ENCODE data around the gene NKIRAS2. TPM values are rescaled to one million over a fixed set of nuclear protein-coding genes. Genes with fewer than 3 reads are reported as not detected.

The NKIRAS2 gene
- total RNA-seq, 1 experiment from 2014 or later = 55.0 TPM

DNA sequence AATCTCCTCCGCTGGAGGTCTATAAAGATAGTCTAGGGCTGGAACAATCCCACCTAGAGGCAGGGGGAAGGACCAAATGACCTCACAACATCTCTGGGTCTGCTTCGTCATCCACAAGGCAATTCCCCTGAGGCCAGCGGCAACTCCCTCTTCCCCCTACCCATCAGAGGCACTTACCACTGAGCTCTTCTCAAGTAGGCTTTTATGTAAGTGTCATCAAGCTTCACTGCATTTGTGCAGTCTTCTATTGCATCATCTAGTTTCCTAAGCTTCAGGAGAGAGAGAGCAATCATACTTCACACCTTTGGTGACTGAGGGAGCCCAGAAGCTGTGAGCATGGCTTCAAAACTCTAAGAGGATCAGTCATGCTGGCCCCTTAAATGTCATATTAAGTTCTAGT, 32.2 kb upstream of the NKIRAS2 start:
- Histone ChIP-seq H3K27me3 (replicated peaks; ENCODE audit: control insufficient read depth, insufficient read depth, low read length) (no peaks in the 10 kb centered on the region), H3K9me3 (no peaks in the 10 kb centered on the region), H3K4me3 (ENCODE audit: low read depth, low read length) (no peak overlapping the region), H3K36me3 (ENCODE audit: control insufficient read depth, insufficient read depth, low read length) (peaks cover 13% of the 10 kb centered on the region), H3K4me1 (peaks cover 31% of the 10 kb centered on the region)
- H3K27ac Mint-ChIP-seq (ENCODE audit: unreplicated experiment) = no peak overlapping the region
- intact Hi-C loops (cut with micrococcal nuclease; ENCODE audit: unreplicated experiment) = no loop called here
- H3K4me3 Mint-ChIP-seq (ENCODE audit: unreplicated experiment) = no peak overlapping the region
- DNase-seq = no peak
- no peaks in the 10 kb centered on the region for H3K27me3 Mint-ChIP-seq (ENCODE audit: insufficient read depth, unreplicated experiment)
- CTCF ChIA-PET = no interaction called here
- H3K9me3 Mint-ChIP-seq (ENCODE audit: unreplicated experiment) = no peaks in the 10 kb centered on the region
- H3K4me1 Mint-ChIP-seq (ENCODE audit: low read depth, unreplicated experiment) = peaks cover 28% of the 10 kb centered on the region
- POLR2A ChIA-PET = no interaction called here
- BruUV-seq (replicated peaks) = no TSS peak
- TF ChIP-seq, protein P1, sequence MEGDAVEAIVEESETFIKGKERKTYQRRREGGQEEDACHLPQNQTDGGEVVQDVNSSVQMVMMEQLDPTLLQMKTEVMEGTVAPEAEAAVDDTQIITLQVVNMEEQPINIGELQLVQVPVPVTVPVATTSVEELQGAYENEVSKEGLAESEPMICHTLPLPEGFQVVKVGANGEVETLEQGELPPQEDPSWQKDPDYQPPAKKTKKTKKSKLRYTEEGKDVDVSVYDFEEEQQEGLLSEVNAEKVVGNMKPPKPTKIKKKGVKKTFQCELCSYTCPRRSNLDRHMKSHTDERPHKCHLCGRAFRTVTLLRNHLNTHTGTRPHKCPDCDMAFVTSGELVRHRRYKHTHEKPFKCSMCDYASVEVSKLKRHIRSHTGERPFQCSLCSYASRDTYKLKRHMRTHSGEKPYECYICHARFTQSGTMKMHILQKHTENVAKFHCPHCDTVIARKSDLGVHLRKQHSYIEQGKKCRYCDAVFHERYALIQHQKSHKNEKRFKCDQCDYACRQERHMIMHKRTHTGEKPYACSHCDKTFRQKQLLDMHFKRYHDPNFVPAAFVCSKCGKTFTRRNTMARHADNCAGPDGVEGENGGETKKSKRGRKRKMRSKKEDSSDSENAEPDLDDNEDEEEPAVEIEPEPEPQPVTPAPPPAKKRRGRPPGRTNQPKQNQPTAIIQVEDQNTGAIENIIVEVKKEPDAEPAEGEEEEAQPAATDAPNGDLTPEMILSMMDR (IDR thresholded peaks at IDR 0.05; ENCODE audit: insufficient read depth in 1 of 2, low read depth in 1 of 2, low read length in 1 of 2, severe bottlenecking in 1 of 2, unreplicated experiment in 1 of 2) = no peak
- H3K36me3 Mint-ChIP-seq (ENCODE audit: insufficient read depth, unreplicated experiment) = peaks cover 100% of the 10 kb centered on the region

DNA sequence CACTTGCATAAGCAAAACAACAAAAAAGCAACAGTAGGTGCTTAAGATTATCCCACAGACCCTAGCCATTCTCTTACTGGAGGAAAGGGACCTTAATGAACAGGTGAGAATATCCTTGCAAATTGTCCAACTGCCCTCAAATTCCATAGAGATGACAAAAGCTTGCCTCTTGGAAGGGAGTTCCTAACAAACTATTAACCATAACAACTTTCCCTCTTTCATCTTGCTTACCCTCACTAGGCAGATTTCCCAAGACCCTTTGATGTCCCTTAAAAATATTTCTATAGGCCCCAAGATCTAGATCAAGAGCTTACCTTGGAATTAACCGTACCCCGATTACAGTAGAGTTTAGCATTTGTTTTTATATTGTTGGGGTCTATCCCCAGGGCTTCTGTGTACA, 31.5 kb upstream of the NKIRAS2 start:
- Histone ChIP-seq H3K9me3 (no peaks in the 10 kb centered on the region), H3K36me3 (ENCODE audit: control insufficient read depth, insufficient read depth, low read length) (peaks cover 13% of the 10 kb centered on the region), H3K4me1 (peaks cover 31% of the 10 kb centered on the region), H3K4me3 (ENCODE audit: low read depth, low read length) (no peak overlapping the region), H3K27me3 (replicated peaks; ENCODE audit: control insufficient read depth, insufficient read depth, low read length) (no peaks in the 10 kb centered on the region)
- H3K4me1 Mint-ChIP-seq (ENCODE audit: low read depth, unreplicated experiment) = peaks cover 28% of the 10 kb centered on the region
- H3K36me3 Mint-ChIP-seq (ENCODE audit: insufficient read depth, unreplicated experiment) = peaks cover 100% of the 10 kb centered on the region
- DNase-seq = no peak
- peak overlapping the region; percentile 58 for H3K27ac Mint-ChIP-seq (ENCODE audit: unreplicated experiment)
- no peaks in the 10 kb centered on the region for H3K27me3 Mint-ChIP-seq (ENCODE audit: insufficient read depth, unreplicated experiment)
- intact Hi-C loops (cut with micrococcal nuclease; ENCODE audit: unreplicated experiment) = no loop called here
- ChIA-PET POLR2A (interaction anchor here (0.5 kb wide), 1 partner anchor 56 kb away, joined by 3 read pairs; no protein-coding TSS in a partner anchor), CTCF (no interaction called here)
- no peaks in the 10 kb centered on the region for H3K9me3 Mint-ChIP-seq (ENCODE audit: unreplicated experiment)
- H3K4me3 Mint-ChIP-seq (ENCODE audit: unreplicated experiment) = no peak overlapping the region
- TF ChIP-seq, protein P1 (IDR thresholded peaks at IDR 0.05; ENCODE audit: insufficient read depth in 1 of 2, low read depth in 1 of 2, low read length in 1 of 2, severe bottlenecking in 1 of 2, unreplicated experiment in 1 of 2) = no peak
- no TSS peak for BruUV-seq (replicated peaks)

DNA sequence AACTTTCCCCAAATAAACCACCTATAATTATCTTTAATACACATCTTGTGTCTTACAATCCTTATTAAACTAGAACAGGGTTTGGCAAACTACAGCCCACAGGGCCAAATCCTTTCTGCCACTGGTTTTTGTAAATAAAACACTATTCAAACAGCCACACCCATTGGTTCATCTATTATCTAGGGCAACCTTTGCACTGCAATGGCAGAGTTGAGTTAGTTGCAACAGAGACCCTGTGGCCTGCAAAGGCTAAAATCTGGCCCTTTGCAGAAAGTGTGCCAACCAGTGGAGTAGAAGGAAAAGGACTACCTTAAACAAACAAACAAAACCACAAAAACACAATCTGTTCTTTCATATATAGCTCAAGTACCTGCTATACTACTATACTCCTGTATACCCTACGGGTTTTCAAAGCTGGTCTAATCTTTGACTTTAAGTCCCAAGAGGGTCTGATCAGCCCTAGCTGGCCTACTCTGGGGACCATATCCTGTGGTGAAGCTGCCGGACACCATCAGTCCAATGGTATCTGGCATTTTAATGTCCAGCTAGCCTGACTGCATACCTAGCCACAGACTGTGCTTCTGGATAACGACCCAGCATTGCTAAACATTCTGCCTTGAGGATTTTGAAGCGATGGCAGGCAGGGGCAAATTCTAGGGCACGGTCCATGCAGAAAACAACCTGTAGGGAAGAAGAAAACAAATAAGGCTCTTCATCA, 30.0 kb upstream of the NKIRAS2 start:
- Mint-ChIP-seq H3K27me3 (ENCODE audit: insufficient read depth, unreplicated experiment) (no peaks in the 10 kb centered on the region), H3K27ac (ENCODE audit: unreplicated experiment) (peak overlapping the region; percentile 3), H3K4me1 (ENCODE audit: low read depth, unreplicated experiment) (peaks cover 28% of the 10 kb centered on the region), H3K9me3 (ENCODE audit: unreplicated experiment) (no peaks in the 10 kb centered on the region), H3K4me3 (ENCODE audit: unreplicated experiment) (peak overlapping the region; percentile 32), H3K36me3 (ENCODE audit: insufficient read depth, unreplicated experiment) (peaks cover 100% of the 10 kb centered on the region)
- intact Hi-C loops (cut with micrococcal nuclease; ENCODE audit: unreplicated experiment) = no loop called here
- peaks cover 11% of the 10 kb centered on the region for H3K36me3 ChIP-seq (ENCODE audit: control insufficient read depth, insufficient read depth, low read length)
- POLR2A ChIA-PET = no interaction called here
- TF ChIP-seq, protein P1 (IDR thresholded peaks at IDR 0.05; ENCODE audit: insufficient read depth in 1 of 2, low read depth in 1 of 2, low read length in 1 of 2, severe bottlenecking in 1 of 2, unreplicated experiment in 1 of 2) = no peak
- no peaks in the 10 kb centered on the region for H3K9me3 ChIP-seq
- CTCF ChIA-PET = interaction anchor here (0.7 to 1.0 kb wide), 2 partner anchors 20 to 30 kb away, joined by 3 read pairs; partner anchors contain the start of gene NKIRAS2
- peak in 1 of 2 experiments; percentile 52 for DNase-seq
- BruUV-seq (replicated peaks) = no TSS peak
- H3K4me3 ChIP-seq (ENCODE audit: low read depth, low read length) = no peak overlapping the region
- H3K4me1 ChIP-seq = peaks cover 31% of the 10 kb centered on the region
- H3K27me3 ChIP-seq (replicated peaks; ENCODE audit: control insufficient read depth, insufficient read depth, low read length) = no peaks in the 10 kb centered on the region

Data from Caco-2 (cell line).